Embryonic facial prominence (tissue), 1 donor: ENCODE measurements around the gene BMP7.

Experiments
- DNase-seq: peaks from one replicate; pipeline ENCODE4 v3.0.0-alpha.2; 2016; ENCODE audit errors: extremely low spot score

The BMP7 gene

GRCh38 chr20:57229490-57229889, 37.0 kb downstream of the BMP7 start:
- DNase-seq, result no peak

- DNase-seq, result no peak
Observed at GRCh38 chr20:57225830-57226229, 40.6 kb downstream of the BMP7 start.

GRCh38 chr20:57225197-57225733, 41.2 kb downstream of the BMP7 start:
- DNase-seq, result no peak

GRCh38 chr20:57224641-57225138, 41.8 kb downstream of the BMP7 start:
- no peak for DNase-seq

- no peak for DNase-seq
Observed at GRCh38 chr20:57223648-57224489, 42.6 kb downstream of the BMP7 start.

GRCh38 chr20:57222631-57222950, 43.9 kb downstream of the BMP7 start:
- no peak for DNase-seq

- no peak for DNase-seq
Observed at GRCh38 chr20:57221916-57222630, 44.4 kb downstream of the BMP7 start.

GRCh38 chr20:57220337-57221145, 45.9 kb downstream of the BMP7 start:
- peak; percentile 66 for DNase-seq

GRCh38 chr20:57219071-57219677, 47.3 kb downstream of the BMP7 start:
- no peak for DNase-seq

- no peak for DNase-seq
Observed at GRCh38 chr20:57218489-57218888, 48.0 kb downstream of the BMP7 start.

- no peak for DNase-seq
Observed at GRCh38 chr20:57217802-57218201, 48.6 kb downstream of the BMP7 start.

GRCh38 chr20:57216669-57217068, 49.8 kb downstream of the BMP7 start:
- DNase-seq, result no peak

- DNase-seq, result no peak
Observed at GRCh38 chr20:57215826-57216471, 50.5 kb downstream of the BMP7 start.

- no peak for DNase-seq
Observed at GRCh38 chr20:57215426-57215825, 51.0 kb downstream of the BMP7 start.

- DNase-seq, result no peak
Observed at GRCh38 chr20:57214948-57215347, 51.5 kb downstream of the BMP7 start.

- no peak for DNase-seq
Observed at GRCh38 chr20:57214427-57214826, 52.0 kb downstream of the BMP7 start.

GRCh38 chr20:57213924-57214323, 52.5 kb downstream of the BMP7 start:
- no peak for DNase-seq

GRCh38 chr20:57213291-57213690, 53.1 kb downstream of the BMP7 start:
- DNase-seq, result no peak

GRCh38 chr20:57212534-57213276, 53.7 kb downstream of the BMP7 start:
- peak; percentile 33 for DNase-seq

- no peak for DNase-seq
Observed at GRCh38 chr20:57211908-57212533, 54.4 kb downstream of the BMP7 start.
